Panc1 (cell line): ENCODE data around the gene SASS6. TPM values are rescaled to one million over a fixed set of nuclear protein-coding genes. Genes with fewer than 3 reads are reported as not detected.

ENCODE experiments used
- ATAC-seq: fragments of 200-7000 bp; cut with Tn5 transposase; 2 replicates; pipeline ENCODE4 v1.9.1; 2020; ENCODE audit warnings: mild to moderate bottlenecking, moderate library complexity
- BruUV-seq: library from RNA; stranded (reverse); fragments of 400-500 nt; replicated peaks from 2 replicates; lab custom pipeline; 2021; lab: Mats Ljungman, UMichigan
- CTCF ChIA-PET: fragments of 300-600 bp; sonication (Branson Sonifier 250); formaldehyde crosslinking; loops from one replicate; lab custom pipeline; 2022; ENCODE audit warnings: antibody characterized with exemption; lab: Charles Lee
- POLR2A ChIA-PET: fragments of 300-600 bp; sonication (Branson Sonifier 250); formaldehyde crosslinking; loops from one replicate; lab custom pipeline; 2022; ENCODE audit warnings: antibody characterized with exemption; lab: Charles Lee
- DNase-seq: peaks from one replicate; pipeline ENCODE4 v3.0.0-alpha.2; 2010; ENCODE audit warnings: low read depth, low spot score
- H3K27ac ChIP-seq: 2 replicates; pipeline ENCODE4 v1.5.1; 2011; ENCODE audit warnings: mild to moderate bottlenecking, low read length, inconsistent platforms
- H3K27me3 ChIP-seq: fragments of 200-500 bp; sonication (Bioruptor generic); 2 replicates; pipeline ENCODE4 v1.6.0; 2014; ENCODE audit warnings: low read length, inconsistent platforms; ENCODE audit not compliant: control insufficient read depth, insufficient read depth
- H3K36me3 ChIP-seq: fragments of 200-500 bp; sonication (Bioruptor generic); 2 replicates; pipeline ENCODE4 v1.5.1; 2014; ENCODE audit warnings: inconsistent platforms, mild to moderate bottlenecking, low read length, moderate library complexity; ENCODE audit not compliant: control insufficient read depth, insufficient read depth
- H3K4me1 ChIP-seq: 2 replicates; pipeline ENCODE4 v1.5.1; 2011; ENCODE audit warnings: inconsistent platforms, mild to moderate bottlenecking, low read length, moderate library complexity; ENCODE audit not compliant: control insufficient read depth, insufficient read depth
- H3K4me3 ChIP-seq, 2 experiments: 2 replicates each; pipeline ENCODE4 v1.5.1; 2011 to 2012; ENCODE audit warnings: low read depth in 2 of 2, low read length in 2 of 2, mild to moderate bottlenecking in 2 of 2, inconsistent platforms in 1 of 2, moderate library complexity in 1 of 2
- H3K9me3 ChIP-seq: fragments of 200-500 bp; sonication (Bioruptor generic); 2 replicates; pipeline ENCODE4 v1.5.1; 2014; ENCODE audit warnings: low read depth, mild to moderate bottlenecking, inconsistent platforms, low read length, moderate library complexity; ENCODE audit not compliant: control insufficient read depth, insufficient read depth
- POLR2AphosphoS5 ChIP-seq: IDR thresholded peaks from 2 replicates; pipeline ENCODE4 v1.6.1; 2012; ENCODE audit warnings: mild to moderate bottlenecking, low read depth, low read length, moderate library complexity
- SIN3A ChIP-seq: IDR thresholded peaks from 2 replicates; pipeline ENCODE4 v1.6.1; 2012; ENCODE audit warnings: low read depth, mild to moderate bottlenecking, low read length, moderate library complexity, borderline replicate concordance; ENCODE audit not compliant: insufficient read depth
- TCF7L2 ChIP-seq: IDR thresholded peaks from 2 replicates; pipeline ENCODE4 v1.6.1; 2011; ENCODE audit warnings: mild to moderate bottlenecking, low read depth, low read length, inconsistent platforms
- in situ Hi-C: cut with HindIII; loops from 2 replicates; pipeline ENCODE4 v1.10.0; 2016; ENCODE audit warnings: low sequenced_read_pairs, low pct_unique_long_range_greater_than_20kb
- intact Hi-C: fragments of 100-400 bp; cut with micrococcal nuclease; formaldehyde crosslinking; loops from one replicate; pipeline ENCODE4 v1.10.0; 2022; ENCODE audit not compliant: unreplicated experiment
- total RNA-seq: library from RNA; stranded (reverse); gene quantifications from one replicate; pipeline ENCODE4 v1.2.1, GENCODE V29; 2021; ENCODE audit not compliant: unreplicated experiment
- TF ChIP-seq, protein P1 (sequence below), 2 experiments: IDR thresholded peaks; 2 replicates each; pipeline ENCODE4 v1.6.1; 2011 to 2012; ENCODE audit warnings: low read depth in 2 of 2, control low read depth in 1 of 2, low read length in 1 of 2, mild to moderate bottlenecking in 1 of 2, moderate library complexity in 1 of 2; ENCODE audit not compliant: insufficient read depth in 1 of 2
- TF ChIP-seq, protein P2 (sequence below): fragments of 450-650 bp; IDR thresholded peaks from 2 replicates; pipeline ENCODE4 v1.5.1; 2017; ENCODE audit warnings: mild to moderate bottlenecking

Gene SASS6
- total RNA-seq, 1 experiment from 2014 or later = 6.2 TPM

DNA sequence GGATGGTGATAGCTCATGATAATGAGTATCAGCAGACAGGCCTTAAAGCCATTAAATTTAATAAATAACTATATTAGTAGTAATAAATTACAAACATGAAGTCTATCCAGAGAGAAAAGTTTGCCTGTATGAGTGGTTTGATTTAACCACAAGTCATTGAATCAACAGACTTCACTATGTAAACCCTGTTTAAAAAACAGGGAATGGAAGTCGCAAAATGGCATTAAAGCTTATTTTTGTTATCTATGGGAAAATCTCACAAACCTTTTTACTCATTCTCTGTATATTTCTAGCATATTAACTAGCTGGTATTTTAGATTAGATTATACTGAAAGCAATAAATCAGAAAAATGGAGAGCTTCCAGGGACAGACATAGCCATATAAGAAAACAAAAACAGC lies 45.3 kb downstream of the SASS6 start:
- Histone ChIP-seq H3K27me3 (no peaks in the 10 kb centered on the region), H3K36me3 (peaks cover 17% of the 10 kb centered on the region; the same call in 1 of the 2 replicates), H3K4me1 (no peaks in the 10 kb centered on the region), H3K27ac (no peak overlapping the region), H3K9me3 (no peaks in the 10 kb centered on the region), H3K4me3 (no peak overlapping the region)
- DNase-seq = no peak
- ChIA-PET CTCF (no interaction called here), POLR2A (no interaction called here)
- no TSS peak for BruUV-seq
- TF ChIP-seq TCF7L2 (no peak), SIN3A (no peak), POLR2AphosphoS5 (no peak)
- TF ChIP-seq, protein P1, sequence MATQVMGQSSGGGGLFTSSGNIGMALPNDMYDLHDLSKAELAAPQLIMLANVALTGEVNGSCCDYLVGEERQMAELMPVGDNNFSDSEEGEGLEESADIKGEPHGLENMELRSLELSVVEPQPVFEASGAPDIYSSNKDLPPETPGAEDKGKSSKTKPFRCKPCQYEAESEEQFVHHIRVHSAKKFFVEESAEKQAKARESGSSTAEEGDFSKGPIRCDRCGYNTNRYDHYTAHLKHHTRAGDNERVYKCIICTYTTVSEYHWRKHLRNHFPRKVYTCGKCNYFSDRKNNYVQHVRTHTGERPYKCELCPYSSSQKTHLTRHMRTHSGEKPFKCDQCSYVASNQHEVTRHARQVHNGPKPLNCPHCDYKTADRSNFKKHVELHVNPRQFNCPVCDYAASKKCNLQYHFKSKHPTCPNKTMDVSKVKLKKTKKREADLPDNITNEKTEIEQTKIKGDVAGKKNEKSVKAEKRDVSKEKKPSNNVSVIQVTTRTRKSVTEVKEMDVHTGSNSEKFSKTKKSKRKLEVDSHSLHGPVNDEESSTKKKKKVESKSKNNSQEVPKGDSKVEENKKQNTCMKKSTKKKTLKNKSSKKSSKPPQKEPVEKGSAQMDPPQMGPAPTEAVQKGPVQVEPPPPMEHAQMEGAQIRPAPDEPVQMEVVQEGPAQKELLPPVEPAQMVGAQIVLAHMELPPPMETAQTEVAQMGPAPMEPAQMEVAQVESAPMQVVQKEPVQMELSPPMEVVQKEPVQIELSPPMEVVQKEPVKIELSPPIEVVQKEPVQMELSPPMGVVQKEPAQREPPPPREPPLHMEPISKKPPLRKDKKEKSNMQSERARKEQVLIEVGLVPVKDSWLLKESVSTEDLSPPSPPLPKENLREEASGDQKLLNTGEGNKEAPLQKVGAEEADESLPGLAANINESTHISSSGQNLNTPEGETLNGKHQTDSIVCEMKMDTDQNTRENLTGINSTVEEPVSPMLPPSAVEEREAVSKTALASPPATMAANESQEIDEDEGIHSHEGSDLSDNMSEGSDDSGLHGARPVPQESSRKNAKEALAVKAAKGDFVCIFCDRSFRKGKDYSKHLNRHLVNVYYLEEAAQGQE (IDR thresholded peaks at IDR 0.05; ENCODE audit: insufficient read depth in 1 of 2, low read depth in 2 of 2, low read length in 1 of 2) = no peak
- TF ChIP-seq, protein P2, sequence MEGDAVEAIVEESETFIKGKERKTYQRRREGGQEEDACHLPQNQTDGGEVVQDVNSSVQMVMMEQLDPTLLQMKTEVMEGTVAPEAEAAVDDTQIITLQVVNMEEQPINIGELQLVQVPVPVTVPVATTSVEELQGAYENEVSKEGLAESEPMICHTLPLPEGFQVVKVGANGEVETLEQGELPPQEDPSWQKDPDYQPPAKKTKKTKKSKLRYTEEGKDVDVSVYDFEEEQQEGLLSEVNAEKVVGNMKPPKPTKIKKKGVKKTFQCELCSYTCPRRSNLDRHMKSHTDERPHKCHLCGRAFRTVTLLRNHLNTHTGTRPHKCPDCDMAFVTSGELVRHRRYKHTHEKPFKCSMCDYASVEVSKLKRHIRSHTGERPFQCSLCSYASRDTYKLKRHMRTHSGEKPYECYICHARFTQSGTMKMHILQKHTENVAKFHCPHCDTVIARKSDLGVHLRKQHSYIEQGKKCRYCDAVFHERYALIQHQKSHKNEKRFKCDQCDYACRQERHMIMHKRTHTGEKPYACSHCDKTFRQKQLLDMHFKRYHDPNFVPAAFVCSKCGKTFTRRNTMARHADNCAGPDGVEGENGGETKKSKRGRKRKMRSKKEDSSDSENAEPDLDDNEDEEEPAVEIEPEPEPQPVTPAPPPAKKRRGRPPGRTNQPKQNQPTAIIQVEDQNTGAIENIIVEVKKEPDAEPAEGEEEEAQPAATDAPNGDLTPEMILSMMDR = no peak
- in situ Hi-C loops = no loop called here
- no peak for ATAC-seq
- intact Hi-C loops = no loop called here

DNA sequence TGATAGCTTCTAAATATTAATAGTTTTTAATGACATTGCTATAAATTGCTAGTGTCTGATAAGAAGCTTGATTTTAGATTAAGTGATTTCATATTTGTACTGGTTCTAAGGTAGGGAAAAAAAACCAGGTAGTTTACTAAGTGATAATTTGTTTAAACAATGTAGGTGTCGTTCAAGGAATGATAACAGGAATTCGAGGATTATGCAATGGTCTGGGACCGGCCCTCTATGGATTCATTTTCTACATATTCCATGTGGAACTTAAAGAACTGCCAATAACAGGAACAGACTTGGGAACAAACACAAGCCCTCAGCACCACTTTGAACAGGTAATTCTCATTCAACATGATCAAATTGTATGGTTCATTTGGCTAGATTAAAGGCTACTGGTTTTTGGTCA lies 52.4 kb downstream of the SASS6 start:
- CTCF ChIA-PET = no interaction called here

More for the DNA sequence above, 52.4 kb downstream of the SASS6 start:
- ATAC-seq = no peak
- in situ Hi-C loops (no loop called here), intact Hi-C loops (no loop called here)
- H3K36me3 ChIP-seq = peaks cover 35% of the 10 kb centered on the region
- no peak for DNase-seq
- H3K4me1 ChIP-seq = no peaks in the 10 kb centered on the region
- no peaks in the 10 kb centered on the region for H3K9me3 ChIP-seq
- TF ChIP-seq SIN3A = no peak
- TF ChIP-seq, protein P2 = no peak
- TF ChIP-seq, protein P1 (IDR thresholded peaks at IDR 0.05; ENCODE audit: insufficient read depth in 1 of 2, low read depth in 2 of 2, low read length in 1 of 2) = no peak
- TF ChIP-seq POLR2AphosphoS5 = no peak
- TF ChIP-seq TCF7L2 = no peak
- BruUV-seq = no TSS peak
- H3K27ac ChIP-seq = no peak overlapping the region
- H3K4me3 ChIP-seq = no peak overlapping the region
- POLR2A ChIA-PET = no interaction called here
- H3K27me3 ChIP-seq = no peaks in the 10 kb centered on the region
